BJ (cell line): Measurements from ENCODE around the gene VPS8. TPM values are rescaled to one million over a fixed set of nuclear protein-coding genes. Genes with fewer than 3 reads are reported as not detected.

Experiments
- CTCF ChIA-PET: fragments of 350-600 bp; formaldehyde crosslinking; extraction: SDS; loops from one replicate; lab custom pipeline; 2021; ENCODE audit warnings: antibody characterized with exemption, inconsistent platforms; lab: Yijun Ruan, JAX
- POLR2A ChIA-PET: fragments of 300-600 bp; sonication (Branson Sonifier 250); formaldehyde crosslinking; extraction: SDS; loops from one replicate; lab custom pipeline; 2021; ENCODE audit warnings: antibody characterized with exemption; lab: Charles Lee
- DNase-seq: peaks from one replicate; pipeline ENCODE4 v3.0.0-alpha.2; 2011; ENCODE audit warnings: low read depth
- H3K27me3 ChIP-seq: 2 replicates; pipeline ENCODE4 v1.6.0; 2011; ENCODE audit warnings: low read length; ENCODE audit not compliant: control insufficient read depth, insufficient read depth
- H3K36me3 ChIP-seq: 2 replicates; pipeline ENCODE4 v1.5.1; 2011; ENCODE audit warnings: low read length; ENCODE audit not compliant: control insufficient read depth, insufficient read depth
- H3K4me3 ChIP-seq: 2 replicates; pipeline ENCODE4 v1.5.1; 2011; ENCODE audit warnings: low read depth, mild to moderate bottlenecking, control low read depth, low read length
- CTCF ChIP-seq: IDR thresholded peaks from 2 replicates; pipeline ENCODE4 v1.5.1; 2011; ENCODE audit warnings: low read depth, mild to moderate bottlenecking, control low read depth, inconsistent platforms, low read length, moderate library complexity; ENCODE audit not compliant: insufficient read depth
- polyA plus RNA-seq: library from polyadenylated mRNA; depleted of rRNA; stranded (reverse); fragments of >200 nt; gene quantifications from 2 replicates; pipeline ENCODE4 v1.2.3, GENCODE V29; 2011

VPS8 gene
- polyA plus RNA-seq, 1 experiment = 14.3 TPM

DNA sequence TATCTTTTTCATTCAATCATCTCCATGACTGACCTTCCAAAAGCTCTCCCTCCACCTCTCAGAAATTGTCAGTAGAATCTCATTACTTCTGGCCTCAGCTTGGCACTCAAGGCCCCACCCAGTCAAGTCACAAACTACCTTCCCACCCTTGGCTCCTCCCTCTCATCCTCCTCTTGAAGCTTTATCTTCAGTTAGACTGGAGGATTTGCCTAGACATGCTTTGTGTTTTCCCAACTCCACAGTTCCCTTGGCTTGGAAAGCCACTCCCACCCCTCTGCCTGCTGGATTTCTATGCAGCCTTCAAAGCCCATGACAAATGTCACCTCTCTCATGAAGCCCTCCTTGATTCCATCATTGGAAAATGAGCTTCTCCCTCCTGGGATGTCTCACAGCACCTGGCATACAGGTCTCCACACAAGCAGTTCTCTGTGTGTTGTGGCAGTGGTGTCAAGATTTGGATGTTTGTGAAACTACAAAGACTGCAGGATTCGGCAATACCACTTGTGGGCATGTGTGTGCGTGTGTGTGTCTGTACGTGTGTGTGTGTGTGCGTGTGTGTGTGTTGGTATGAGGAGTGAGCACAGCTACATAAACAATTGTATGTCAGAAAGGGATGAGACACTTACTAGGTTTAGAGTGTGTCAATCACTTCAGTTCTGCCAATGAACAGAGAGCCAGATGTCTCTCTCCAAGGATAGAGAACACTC is 45.3 kb upstream of the VPS8 start:
- no peak for DNase-seq
- H3K27me3 ChIP-seq = peaks cover 7% of the 10 kb centered on the region
- ChIA-PET POLR2A (no interaction called here), CTCF (interaction anchor here (1.0 to 1.5 kb wide), 5 partner anchors 10 to 212 kb away, joined by 3 read pairs; no protein-coding TSS in a partner anchor)
- no peak for TF ChIP-seq CTCF
- no peak overlapping the region for H3K4me3 ChIP-seq
- H3K36me3 ChIP-seq = no peaks in the 10 kb centered on the region

DNA sequence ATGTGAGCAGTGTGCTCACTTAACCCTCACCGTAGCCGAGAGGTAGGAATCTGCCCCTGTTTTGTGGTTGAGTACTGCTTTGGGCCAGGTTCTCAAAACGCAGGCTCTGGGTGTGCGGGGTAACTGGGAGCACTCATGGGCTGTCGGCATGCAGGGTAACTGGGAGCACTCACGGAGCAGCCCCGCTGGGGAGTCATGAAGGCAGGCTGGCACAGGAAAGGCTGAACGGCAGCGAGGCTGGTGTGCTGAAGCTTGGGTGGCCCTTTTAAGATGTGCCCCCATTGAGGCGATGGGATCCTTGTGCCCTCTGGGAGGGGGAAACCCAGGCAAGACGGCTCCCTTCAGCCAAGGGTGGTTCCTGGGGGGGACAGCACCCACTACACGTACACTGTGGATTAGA is 44.6 kb upstream of the VPS8 start:
- TF ChIP-seq CTCF = no peak
- H3K4me3 ChIP-seq = no peak overlapping the region
- ChIA-PET POLR2A (no interaction called here), CTCF (interaction anchor here (1.0 to 2.6 kb wide), 4 partner anchors 9 to 212 kb away, joined by 3 to 10 read pairs (median 3); no protein-coding TSS in a partner anchor)
- DNase-seq = no peak
- H3K36me3 ChIP-seq = no peaks in the 10 kb centered on the region
- peaks cover 9% of the 10 kb centered on the region for H3K27me3 ChIP-seq

DNA sequence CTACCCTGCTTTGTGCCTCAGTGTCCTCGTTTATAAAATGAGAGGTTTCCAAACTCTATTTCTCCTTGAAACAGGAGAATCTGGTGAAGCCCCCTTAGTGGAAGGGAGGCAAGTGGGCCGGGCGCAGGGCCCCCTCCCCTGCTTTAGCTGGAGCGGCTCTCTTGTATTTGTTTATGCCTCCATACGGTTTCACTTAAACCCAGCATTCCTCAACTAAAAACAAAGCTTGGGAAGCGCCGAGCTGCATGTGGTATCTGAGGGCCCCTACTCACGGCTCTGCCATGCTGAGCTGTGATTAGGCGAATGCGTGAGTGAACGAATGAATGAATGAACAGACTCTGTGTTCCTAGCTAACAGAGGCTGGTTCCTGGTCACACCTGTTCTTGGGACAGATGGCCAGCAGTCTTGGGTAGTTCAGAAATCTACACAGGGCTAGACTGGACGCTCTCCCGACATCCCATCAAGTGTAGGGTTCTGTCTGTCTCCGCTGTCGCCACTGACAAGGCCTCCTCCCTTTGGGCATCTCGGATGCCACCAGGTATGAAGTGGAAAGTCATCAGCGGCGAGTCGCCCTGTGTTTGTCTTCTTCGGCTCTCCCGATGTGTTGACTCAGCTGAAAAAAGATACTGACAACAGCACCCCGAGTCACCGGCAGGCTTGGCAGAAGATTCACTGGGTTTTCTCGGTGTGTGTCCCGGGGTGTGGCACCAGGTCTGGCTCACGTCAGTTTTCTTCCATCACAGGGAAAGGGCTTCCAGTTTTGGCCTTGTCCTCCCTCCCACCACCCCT is 42.4 kb upstream of the VPS8 start:
- Histone ChIP-seq H3K27me3 (peaks cover 10% of the 10 kb centered on the region), H3K36me3 (no peaks in the 10 kb centered on the region), H3K4me3 (no peak overlapping the region)
- POLR2A ChIA-PET = no interaction called here
- CTCF ChIA-PET = interaction anchor here (1.1 to 2.6 kb wide), 2 partner anchors 9 to 36 kb away, joined by 3 to 10 read pairs; no protein-coding TSS in a partner anchor
- DNase-seq = no peak
- no peak for TF ChIP-seq CTCF

DNA sequence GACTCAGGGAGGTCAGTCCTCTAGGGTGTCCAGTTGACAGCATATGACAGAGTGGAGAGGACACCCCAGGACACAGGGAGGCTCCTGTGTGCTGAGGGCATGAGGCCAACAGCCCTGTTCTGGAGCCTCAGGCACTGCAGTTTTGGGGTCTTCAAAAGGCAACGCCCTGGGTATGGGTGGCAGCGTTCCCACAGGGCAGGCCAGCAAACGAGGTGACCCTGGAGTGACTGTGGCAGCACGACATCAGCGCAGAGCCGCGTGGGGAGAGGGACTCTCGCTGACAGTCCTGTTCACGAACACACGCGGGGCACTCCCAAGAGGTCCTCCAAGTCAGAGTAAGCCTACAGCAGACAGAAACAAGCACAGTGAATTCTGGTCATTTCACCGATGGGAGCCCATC is 41.4 kb upstream of the VPS8 start:
- no peak for TF ChIP-seq CTCF
- CTCF ChIA-PET = no interaction called here
- Histone ChIP-seq H3K4me3 (no peak overlapping the region), H3K27me3 (peaks cover 10% of the 10 kb centered on the region), H3K36me3 (no peaks in the 10 kb centered on the region)
- DNase-seq = no peak
- POLR2A ChIA-PET = no interaction called here
